ENCODE measurements around the gene SMOC1.

Gene SMOC1

DNA sequence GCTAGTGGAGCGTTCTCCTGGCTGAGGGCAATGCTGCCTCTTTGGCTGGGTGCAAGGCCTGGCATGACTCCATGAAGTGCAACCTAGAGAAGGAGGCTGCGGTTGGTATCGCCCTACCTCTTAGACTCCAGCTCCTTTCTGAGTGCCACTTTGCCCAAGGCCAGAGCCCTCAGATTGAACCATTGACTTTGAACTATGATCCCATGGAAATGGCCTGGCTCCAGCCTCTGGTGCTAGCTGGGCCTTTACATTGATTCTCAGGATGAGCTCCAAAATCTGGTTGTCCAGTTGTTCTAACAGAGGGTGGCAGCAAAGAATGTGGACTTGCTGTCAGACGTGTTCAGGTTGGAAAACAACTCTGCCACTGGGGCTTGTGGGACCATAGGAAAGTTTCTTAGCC is 16.1 kb upstream of the SMOC1 start:
- no peak for DNase-seq (ENCODE audit: low read depth)

DNA sequence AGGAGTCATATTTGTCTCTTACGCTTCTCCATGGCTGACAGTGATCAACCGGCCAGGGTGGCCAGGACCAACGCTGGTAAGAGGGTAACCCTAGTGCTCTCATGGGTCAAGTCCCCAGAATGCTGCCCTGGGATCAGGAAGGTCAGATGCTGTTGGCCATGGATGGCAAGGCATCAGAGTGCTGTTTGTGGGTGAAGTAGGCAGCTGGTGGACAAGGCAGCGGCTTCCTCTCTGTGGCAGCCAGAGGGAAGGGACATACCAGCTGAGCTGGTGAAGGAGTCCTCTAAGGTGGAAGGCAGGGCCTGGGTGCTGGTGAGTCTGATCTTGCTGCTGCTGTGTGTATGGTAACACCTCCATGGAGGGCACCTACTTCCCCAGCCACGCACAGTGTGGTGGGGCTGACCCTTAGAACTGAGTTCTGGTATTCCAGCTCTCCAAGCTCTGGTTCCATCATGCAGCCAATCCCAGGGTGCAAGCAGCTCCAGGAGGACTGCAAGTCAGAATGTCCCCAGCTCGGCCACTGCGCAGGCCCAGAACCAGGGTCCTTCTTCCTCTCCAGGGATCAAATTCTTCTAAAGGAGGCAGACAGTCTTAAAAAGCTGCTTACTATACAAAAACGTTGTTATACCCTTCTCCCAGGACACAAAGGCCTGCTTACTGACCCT is 13.4 kb upstream of the SMOC1 start:
- no peak for DNase-seq (ENCODE audit: low read depth)

GRCh38 chr14:69868363-69868963 is 10.8 kb upstream of the SMOC1 start:
- DNase-seq (ENCODE audit: low read depth) = no peak

- DNase-seq (ENCODE audit: low read depth) = no peak
Observed at GRCh38 chr14:69870613-69871012, 8.6 kb upstream of the SMOC1 start.

GRCh38 chr14:69873877-69874780 is 5.1 kb upstream of the SMOC1 start:
- peak; percentile 36 for DNase-seq (ENCODE audit: low read depth)

DNA sequence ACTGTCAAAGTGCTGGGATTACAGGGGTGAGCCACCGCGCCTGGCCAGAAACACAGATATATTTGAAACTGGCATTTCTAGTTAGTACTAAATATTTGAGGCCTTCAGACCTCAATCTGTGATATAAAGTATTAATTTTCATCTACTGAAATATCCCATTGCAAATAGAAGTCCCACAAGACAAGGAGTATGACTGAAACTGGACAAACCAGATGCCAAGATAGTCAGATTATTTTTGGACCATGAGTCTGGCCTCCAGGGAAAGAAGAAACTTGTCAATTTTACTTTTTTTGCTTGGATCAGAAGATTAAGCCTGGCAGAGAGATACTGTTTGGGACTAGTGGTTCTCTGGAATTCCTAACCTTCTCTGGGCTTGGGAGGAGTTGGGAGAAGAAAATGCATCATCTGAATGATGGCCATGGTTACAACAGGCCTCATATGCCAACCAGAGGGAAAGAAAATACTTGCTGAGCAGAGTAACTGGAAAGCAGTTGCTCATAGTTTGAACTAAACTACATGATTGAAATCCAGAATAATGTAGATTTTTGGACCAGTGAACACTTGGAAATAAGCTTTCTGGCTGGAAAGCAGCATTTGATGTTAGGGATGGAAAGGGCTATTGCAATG is 2.9 kb upstream of the SMOC1 start:
- DNase-seq (ENCODE audit: low read depth) = peak; percentile 69

- no peak for DNase-seq (ENCODE audit: low read depth)
Observed at GRCh38 chr14:69876848-69877306, 2.3 kb upstream of the SMOC1 start.

DNA sequence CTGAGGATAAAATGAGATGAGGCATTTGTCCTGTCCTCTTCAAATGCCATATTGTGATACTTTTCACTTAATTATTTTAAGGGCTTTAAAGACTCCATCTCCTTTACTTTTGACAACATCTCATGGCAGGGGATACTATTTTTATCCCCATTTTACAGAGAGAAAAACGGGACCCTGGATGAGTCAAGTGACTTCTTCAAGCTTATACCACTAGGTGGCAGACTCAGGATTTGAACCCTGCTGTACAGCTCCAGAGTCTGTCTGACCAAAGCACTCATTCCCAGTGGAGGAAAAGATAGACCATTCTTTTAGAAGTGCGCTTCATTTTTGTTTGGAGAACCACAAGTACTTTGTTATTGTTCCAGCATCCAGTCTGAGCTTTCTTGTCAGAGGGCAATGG is 1.7 kb upstream of the SMOC1 start:
- DNase-seq (ENCODE audit: low read depth) = no peak

GRCh38 chr14:69878251-69878650 is 965 bp upstream of the SMOC1 start:
- DNase-seq (ENCODE audit: low read depth) = no peak

DNA sequence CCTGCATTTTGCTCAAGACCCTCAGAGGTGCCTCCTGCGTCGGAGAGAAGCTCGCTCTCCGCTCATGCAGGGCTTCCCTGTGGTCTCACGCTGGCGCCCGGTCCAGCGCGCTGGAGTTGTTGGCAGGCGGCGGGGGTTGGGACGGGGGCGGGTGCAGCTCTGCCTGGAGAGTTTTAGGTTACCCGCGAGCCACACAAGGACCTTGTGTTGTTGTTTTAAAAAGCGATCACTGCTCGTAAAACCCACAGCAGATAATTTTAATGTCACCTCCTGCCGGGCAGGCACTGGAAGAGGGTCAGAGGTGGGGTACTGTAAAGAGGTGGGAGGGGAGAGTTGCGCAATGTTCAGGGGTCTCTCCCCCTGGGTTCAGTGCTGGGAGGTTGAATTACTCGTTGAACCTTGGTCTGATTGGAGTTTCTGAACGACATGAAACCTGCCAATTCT is 850 bp downstream of the SMOC1 start:
- DNase-seq (ENCODE audit: low read depth) = no peak

DNA sequence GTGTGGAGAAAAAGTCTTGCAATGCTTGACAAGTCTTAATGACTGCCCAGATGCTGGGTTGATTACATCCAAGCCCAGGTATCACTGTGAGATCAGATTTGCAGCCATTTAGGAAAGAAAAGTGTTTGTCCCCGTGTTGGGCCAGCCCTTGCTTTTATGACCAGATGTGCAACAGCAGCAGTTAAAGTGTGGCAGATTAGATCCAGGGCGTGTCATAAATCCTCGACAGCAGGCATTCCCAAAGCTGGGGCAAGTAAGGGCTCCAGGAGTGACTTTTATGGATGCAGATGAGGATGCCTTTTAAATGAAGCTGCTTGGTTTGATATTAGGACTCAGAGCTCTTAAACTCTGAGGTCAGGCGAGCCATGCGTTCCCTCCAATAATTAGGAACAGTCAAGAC is 1.7 kb downstream of the SMOC1 start:
- DNase-seq (ENCODE audit: low read depth) = no peak

DNA sequence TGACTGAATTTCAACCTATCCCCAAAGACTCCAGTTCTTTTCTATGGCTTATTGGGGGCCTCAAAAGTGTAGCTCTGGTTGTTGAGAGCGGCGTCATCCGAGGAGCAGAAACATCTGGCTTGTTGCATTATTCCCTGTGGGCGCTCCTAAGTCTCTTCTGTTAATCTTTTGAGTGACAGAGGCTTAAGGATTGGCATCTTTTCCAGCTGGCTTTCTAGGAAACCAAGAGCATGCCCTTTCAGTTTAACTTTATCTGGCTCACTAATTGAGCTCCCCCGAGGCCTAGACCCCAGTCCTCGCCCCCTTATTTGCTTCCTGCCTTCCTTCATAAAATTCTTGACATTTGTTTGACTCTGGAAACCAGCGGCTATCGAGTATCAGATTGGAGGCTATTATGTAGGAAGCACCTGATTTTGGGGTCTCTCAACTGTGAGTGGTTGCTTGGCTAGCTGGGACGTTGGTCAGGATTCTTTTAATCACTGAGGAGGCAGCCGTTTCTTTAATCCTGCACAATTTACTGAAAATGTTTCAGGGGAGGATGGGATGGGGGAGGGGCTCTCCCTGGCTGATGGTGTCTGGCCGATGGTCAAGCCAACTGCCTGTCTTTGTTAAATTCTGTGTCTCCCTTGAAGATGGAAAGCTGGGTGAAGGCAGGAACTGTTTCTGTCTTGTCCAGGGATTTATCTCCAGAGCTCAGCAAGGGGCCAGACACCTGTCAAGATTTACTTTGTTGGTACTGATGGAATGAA is 3.1 kb downstream of the SMOC1 start:
- DNase-seq (ENCODE audit: low read depth) = no peak

DNA sequence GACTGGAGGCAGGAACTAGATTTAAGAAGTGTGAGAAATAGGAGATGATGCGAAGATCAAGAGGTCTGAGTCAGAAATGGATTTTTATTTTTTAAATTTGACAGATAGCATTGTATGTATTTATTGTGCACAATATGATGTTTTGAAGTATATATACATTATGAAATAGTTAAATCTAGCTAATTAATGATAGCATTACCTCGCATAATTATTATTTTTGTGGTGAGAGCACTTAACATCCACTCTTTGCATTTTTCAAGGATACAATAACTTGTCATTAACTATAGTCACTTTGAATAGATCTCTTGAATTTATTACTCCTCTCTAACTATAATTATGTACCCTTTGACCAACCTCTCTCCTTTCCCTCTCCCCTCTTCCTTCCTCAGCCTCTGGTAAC is 3.7 kb downstream of the SMOC1 start:
- DNase-seq (ENCODE audit: low read depth) = no peak

- peak; percentile 41 for DNase-seq (ENCODE audit: low read depth)
Observed at GRCh38 chr14:69886453-69887242, 7.4 kb downstream of the SMOC1 start.

- DNase-seq (ENCODE audit: low read depth) = peak; percentile 32
Observed at GRCh38 chr14:69887740-69888657, 8.8 kb downstream of the SMOC1 start.

DNA sequence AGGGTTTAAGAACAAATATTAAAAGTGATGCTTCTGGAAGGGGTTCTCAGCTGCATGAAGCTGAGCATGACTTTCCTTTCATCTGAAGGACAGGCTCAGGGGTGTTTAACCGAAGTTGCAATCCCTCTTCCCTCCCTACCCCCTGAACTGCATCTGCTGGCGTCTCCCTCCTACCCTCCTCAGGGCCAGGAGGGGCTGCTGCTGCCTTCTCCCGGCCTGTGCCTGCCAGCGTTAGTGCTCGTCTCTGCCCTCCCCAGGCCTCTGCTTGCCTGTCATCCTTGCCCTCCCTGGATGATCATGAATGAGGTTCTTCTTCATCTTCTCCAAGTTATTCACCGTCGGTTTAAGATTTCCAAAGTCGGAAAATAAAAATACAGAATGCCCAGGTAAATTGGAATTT is 12.2 kb downstream of the SMOC1 start:
- DNase-seq (ENCODE audit: low read depth) = no peak

- DNase-seq (ENCODE audit: low read depth) = no peak
Observed at GRCh38 chr14:69895109-69895508, 15.9 kb downstream of the SMOC1 start.

GRCh38 chr14:69896080-69896479 is 16.9 kb downstream of the SMOC1 start:
- DNase-seq (ENCODE audit: low read depth) = no peak

DNA sequence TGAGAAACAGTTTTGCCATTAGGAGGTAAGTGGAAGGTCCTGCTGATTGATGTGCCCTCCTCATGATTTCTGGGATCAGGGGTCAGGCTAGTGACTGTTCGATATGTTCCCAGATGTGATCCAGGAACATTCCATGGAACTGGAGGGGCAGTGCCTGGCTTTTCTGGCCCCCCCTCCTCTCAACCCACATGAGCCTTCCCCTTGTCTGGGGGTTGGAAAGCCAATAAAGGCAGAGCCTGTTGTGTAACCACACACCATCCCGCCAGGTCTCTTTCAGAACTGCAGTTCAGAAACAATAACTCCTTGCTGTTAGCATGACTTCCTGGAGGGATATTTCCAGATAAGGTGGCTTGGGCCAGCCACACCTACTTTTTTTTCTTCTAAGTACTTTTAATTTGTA is 17.8 kb downstream of the SMOC1 start:
- DNase-seq (ENCODE audit: low read depth) = no peak

DNA sequence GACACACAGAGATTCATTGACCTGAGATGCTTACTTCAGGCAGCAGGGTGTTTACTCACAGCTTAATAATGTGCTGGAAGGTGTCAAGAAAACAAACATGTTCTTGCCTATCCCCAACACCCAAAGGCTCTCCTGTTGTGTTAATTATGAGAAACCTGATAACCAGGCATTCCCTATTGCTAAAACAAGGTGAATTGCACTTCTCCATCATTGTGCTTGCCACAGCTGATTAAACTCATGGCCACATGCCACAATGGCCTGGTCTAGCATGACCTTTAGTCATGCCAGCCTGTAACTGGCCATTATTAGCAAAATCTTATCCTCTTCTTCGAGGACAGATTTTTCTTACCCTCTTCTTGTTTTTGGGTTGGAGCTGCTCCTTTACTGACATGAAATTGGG is 21.4 kb downstream of the SMOC1 start:
- DNase-seq (ENCODE audit: low read depth) = no peak

Data from stromal cell of bone marrow (primary cell).